ENCODE measurements around the gene ZNRF1.

ZNRF1 gene

GRCh38 chr16:75068085-75069031 lies 69.5 kb downstream of the ZNRF1 start:
- H3K4me1 ChIP-seq (ENCODE audit: control insufficient read depth, insufficient read depth, low read length), result peaks cover 12% of the 10 kb centered on the region
- no peak overlapping the region for H3K4me3 ChIP-seq (ENCODE audit: low read length)

DNA sequence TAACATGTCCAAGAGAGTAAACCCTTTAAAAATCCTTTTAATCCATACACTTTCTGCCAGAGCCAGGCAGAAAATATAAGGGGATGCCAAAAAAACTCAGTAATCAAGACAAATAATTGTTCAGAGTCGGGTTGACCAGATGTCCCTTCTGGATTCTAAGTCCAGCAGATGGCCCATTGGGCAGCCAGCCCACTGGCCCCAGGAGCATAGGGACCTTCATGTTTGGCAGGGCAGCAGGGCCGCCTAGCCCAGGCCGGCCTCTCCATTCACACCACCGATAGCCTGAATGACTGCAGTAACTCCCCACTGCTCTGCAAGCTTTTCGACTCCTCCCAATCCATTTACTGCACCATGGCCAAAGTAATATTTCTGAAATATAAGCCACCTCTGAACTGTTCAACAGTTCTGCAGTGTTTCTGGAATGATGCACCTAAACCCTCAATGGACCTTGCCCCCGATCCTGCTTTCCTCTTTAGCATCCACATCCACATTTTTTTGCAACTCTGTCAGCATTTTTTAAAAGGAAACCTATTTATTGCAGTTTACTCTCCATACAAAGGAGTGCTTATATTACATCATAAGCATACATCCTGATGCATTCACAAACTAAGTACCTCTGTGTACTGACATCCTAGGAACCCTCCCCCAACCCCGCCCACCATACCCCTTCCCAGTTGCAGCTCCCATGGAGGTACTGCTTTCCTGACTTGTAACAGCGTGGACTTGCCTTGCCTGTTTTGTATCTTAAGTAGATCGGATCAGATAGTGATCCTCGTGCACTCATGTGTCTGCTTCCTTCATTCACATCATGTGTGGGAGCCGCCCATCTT lies 71.4 kb downstream of the ZNRF1 start:
- Histone ChIP-seq H3K27ac (ENCODE audit: low read depth, low read length) (no peak overlapping the region), H3K4me3 (ENCODE audit: low read length) (no peak overlapping the region), H3K27me3 (ENCODE audit: control insufficient read depth, insufficient read depth, low read length) (no peaks in the 10 kb centered on the region), H3K4me1 (ENCODE audit: control insufficient read depth, insufficient read depth, low read length) (peaks cover 9% of the 10 kb centered on the region), H3K36me3 (ENCODE audit: control insufficient read depth, insufficient read depth, low read length) (no peaks in the 10 kb centered on the region), H3K9ac (ENCODE audit: low read length) (no peak overlapping the region)

More at GRCh38 chr16:75068085-75069031, 69.5 kb downstream of the ZNRF1 start:
- no peaks in the 10 kb centered on the region for H3K27me3 ChIP-seq (ENCODE audit: control insufficient read depth, insufficient read depth, low read length)
- no peak overlapping the region for H3K27ac ChIP-seq (ENCODE audit: low read depth, low read length)
- H3K36me3 ChIP-seq (ENCODE audit: control insufficient read depth, insufficient read depth, low read length), result no peaks in the 10 kb centered on the region
- no peak overlapping the region for H3K9ac ChIP-seq (ENCODE audit: low read length)

- Histone ChIP-seq H3K27ac (ENCODE audit: low read depth, low read length) (no peak overlapping the region), H3K9ac (ENCODE audit: low read length) (no peak overlapping the region), H3K27me3 (ENCODE audit: control insufficient read depth, insufficient read depth, low read length) (no peaks in the 10 kb centered on the region), H3K36me3 (ENCODE audit: control insufficient read depth, insufficient read depth, low read length) (no peaks in the 10 kb centered on the region), H3K4me3 (ENCODE audit: low read length) (no peak overlapping the region), H3K4me1 (ENCODE audit: control insufficient read depth, insufficient read depth, low read length) (peaks cover 5% of the 10 kb centered on the region)
Measured at GRCh38 chr16:75071621-75072020, 72.8 kb downstream of the ZNRF1 start.

GRCh38 chr16:75072239-75072947 lies 73.6 kb downstream of the ZNRF1 start:
- H3K4me3 ChIP-seq (ENCODE audit: low read length), result no peak overlapping the region
- no peaks in the 10 kb centered on the region for H3K27me3 ChIP-seq (ENCODE audit: control insufficient read depth, insufficient read depth, low read length)
- H3K27ac ChIP-seq (ENCODE audit: low read depth, low read length), result no peak overlapping the region
- H3K4me1 ChIP-seq (ENCODE audit: control insufficient read depth, insufficient read depth, low read length), result no peaks in the 10 kb centered on the region
- no peak overlapping the region for H3K9ac ChIP-seq (ENCODE audit: low read length)
- no peaks in the 10 kb centered on the region for H3K36me3 ChIP-seq (ENCODE audit: control insufficient read depth, insufficient read depth, low read length)

DNA sequence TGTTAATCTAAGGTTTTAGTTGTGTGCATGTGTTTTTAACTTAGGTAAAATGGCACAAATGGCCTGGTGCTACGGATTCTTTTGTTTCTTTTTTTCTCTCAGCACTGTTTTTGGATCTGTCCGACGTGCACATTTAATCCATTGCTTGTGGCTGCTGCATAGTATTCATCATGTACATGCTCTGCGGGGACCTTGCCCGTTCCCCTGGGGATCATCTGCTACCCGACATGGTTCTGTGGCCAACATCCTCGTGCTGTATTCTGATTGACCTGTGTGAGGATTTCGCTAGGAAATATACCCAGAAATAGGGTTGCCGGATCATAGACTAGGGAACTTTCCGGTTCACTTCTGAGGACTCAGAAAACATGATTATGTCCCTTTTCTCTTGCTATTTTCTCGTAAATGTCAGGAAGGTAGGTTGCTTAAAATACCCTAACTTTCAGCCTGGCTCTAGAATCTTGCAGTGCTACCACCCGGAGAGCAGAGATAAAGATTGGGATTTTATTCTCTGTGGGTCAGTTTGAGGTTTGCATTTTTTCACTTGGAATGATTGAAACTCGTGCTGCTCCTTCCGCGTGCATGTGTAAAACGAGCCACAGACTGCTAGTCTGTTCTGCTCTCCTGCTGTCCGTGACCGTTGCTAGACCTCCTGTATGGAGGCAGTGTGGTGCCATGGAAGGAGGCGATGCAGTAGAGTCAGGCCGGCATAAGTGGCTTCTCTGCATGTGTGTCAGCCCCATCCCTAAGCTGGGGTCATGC lies 74.9 kb downstream of the ZNRF1 start:
- H3K4me3 ChIP-seq (ENCODE audit: low read length), result no peak overlapping the region
- no peak overlapping the region for H3K9ac ChIP-seq (ENCODE audit: low read length)
- no peak overlapping the region for H3K27ac ChIP-seq (ENCODE audit: low read depth, low read length)
- H3K27me3 ChIP-seq (ENCODE audit: control insufficient read depth, insufficient read depth, low read length), result no peaks in the 10 kb centered on the region
- no peaks in the 10 kb centered on the region for H3K4me1 ChIP-seq (ENCODE audit: control insufficient read depth, insufficient read depth, low read length)
- H3K36me3 ChIP-seq (ENCODE audit: control insufficient read depth, insufficient read depth, low read length), result no peaks in the 10 kb centered on the region

DNA sequence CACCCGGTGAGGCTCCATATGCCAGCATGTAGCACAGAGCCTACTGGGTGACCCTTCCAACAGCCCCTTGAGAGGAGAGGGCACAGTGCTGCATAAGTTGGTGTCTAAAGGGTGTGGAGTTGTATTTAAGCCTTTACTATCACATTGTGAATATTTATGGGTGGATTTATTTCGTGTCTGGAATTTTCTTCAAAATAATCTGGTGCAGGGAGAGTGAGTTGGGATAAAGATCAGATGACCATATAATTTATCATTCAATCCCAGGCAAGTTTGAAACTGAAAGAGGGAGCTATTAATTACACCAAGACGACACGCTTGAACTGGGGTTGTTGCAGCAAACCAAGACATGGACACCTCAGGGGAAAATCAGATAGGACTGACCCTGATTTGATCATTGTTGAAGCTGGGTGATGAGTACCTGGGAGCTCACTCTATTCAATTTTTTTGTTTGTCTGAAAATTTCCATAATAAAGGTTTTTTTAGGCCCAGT lies 75.5 kb downstream of the ZNRF1 start:
- no peaks in the 10 kb centered on the region for H3K27me3 ChIP-seq (ENCODE audit: control insufficient read depth, insufficient read depth, low read length)
- H3K4me3 ChIP-seq (ENCODE audit: low read length), result no peak overlapping the region
- H3K36me3 ChIP-seq (ENCODE audit: control insufficient read depth, insufficient read depth, low read length), result no peaks in the 10 kb centered on the region
- no peak overlapping the region for H3K27ac ChIP-seq (ENCODE audit: low read depth, low read length)
- no peak overlapping the region for H3K9ac ChIP-seq (ENCODE audit: low read length)
- H3K4me1 ChIP-seq (ENCODE audit: control insufficient read depth, insufficient read depth, low read length), result no peaks in the 10 kb centered on the region

GRCh38 chr16:75074920-75075687 lies 76.3 kb downstream of the ZNRF1 start:
- Histone ChIP-seq H3K4me1 (ENCODE audit: control insufficient read depth, insufficient read depth, low read length) (peaks cover under 1% of the 10 kb centered on the region), H3K9ac (ENCODE audit: low read length) (no peak overlapping the region), H3K27ac (ENCODE audit: low read depth, low read length) (no peak overlapping the region), H3K36me3 (ENCODE audit: control insufficient read depth, insufficient read depth, low read length) (no peaks in the 10 kb centered on the region), H3K4me3 (ENCODE audit: low read length) (peak overlapping the region; percentile 13), H3K27me3 (ENCODE audit: control insufficient read depth, insufficient read depth, low read length) (no peaks in the 10 kb centered on the region)

- peaks cover 2% of the 10 kb centered on the region for H3K4me1 ChIP-seq (ENCODE audit: control insufficient read depth, insufficient read depth, low read length)
- H3K27me3 ChIP-seq (ENCODE audit: control insufficient read depth, insufficient read depth, low read length), result no peaks in the 10 kb centered on the region
- no peak overlapping the region for H3K27ac ChIP-seq (ENCODE audit: low read depth, low read length)
- H3K9ac ChIP-seq (ENCODE audit: low read length), result no peak overlapping the region
- H3K4me3 ChIP-seq (ENCODE audit: low read length), result peak overlapping the region; percentile 13
- no peaks in the 10 kb centered on the region for H3K36me3 ChIP-seq (ENCODE audit: control insufficient read depth, insufficient read depth, low read length)
Measured at GRCh38 chr16:75075688-75076268, 77.0 kb downstream of the ZNRF1 start.

GRCh38 chr16:75078886-75079285 lies 80.1 kb downstream of the ZNRF1 start:
- no peaks in the 10 kb centered on the region for H3K36me3 ChIP-seq (ENCODE audit: control insufficient read depth, insufficient read depth, low read length)
- no peak overlapping the region for H3K27ac ChIP-seq (ENCODE audit: low read depth, low read length)
- no peak overlapping the region for H3K9ac ChIP-seq (ENCODE audit: low read length)
- no peak overlapping the region for H3K4me3 ChIP-seq (ENCODE audit: low read length)
- H3K4me1 ChIP-seq (ENCODE audit: control insufficient read depth, insufficient read depth, low read length), result peaks cover 9% of the 10 kb centered on the region
- no peaks in the 10 kb centered on the region for H3K27me3 ChIP-seq (ENCODE audit: control insufficient read depth, insufficient read depth, low read length)

DNA sequence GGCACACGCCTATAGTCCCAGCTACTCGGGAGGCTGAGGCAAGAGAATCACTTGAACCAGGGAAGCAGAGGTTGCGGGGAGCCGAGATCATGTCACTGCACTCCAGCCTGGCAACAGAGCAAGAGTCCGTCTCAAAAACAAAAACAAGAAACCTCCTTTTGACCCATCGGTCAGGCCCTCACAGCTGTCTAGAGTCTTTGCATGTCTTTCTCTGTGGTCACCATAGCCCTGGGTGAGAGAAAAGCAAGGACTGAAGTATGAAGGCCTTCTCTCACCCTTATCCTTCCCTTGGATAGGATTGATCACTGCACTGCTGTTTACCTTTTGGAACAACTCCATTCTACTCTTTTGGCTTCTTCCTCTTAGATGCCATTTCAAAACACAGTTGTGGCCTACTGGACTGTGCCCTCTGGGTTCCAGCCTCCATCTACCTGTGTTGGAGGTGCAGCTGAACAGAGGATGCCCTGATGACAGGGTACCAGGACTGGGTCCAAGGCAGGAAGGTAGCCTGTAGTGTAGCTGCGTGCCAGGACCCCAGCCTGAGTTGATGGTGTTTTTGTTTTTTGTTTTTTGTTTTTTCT lies 80.6 kb downstream of the ZNRF1 start:
- Histone ChIP-seq H3K27me3 (ENCODE audit: control insufficient read depth, insufficient read depth, low read length) (no peaks in the 10 kb centered on the region), H3K4me1 (ENCODE audit: control insufficient read depth, insufficient read depth, low read length) (peaks cover 9% of the 10 kb centered on the region), H3K36me3 (ENCODE audit: control insufficient read depth, insufficient read depth, low read length) (no peaks in the 10 kb centered on the region), H3K27ac (ENCODE audit: low read depth, low read length) (no peak overlapping the region), H3K9ac (ENCODE audit: low read length) (no peak overlapping the region), H3K4me3 (ENCODE audit: low read length) (no peak overlapping the region)
